Activated T-helper 2 cell treated with anti-CD3 and anti-CD28 coated beads, Interferon-gamma antibody, Interleukin-2, Interleukin-4, amounts not matched to agents 10 μg/mL and 5 μg/mL and 100 μg/mL, durations not matched to agents 14 hours and 24 hours and 36 hours (primary cell): ENCODE results near the gene ARL4A. TPM values are rescaled to one million over a fixed set of nuclear protein-coding genes. Genes with fewer than 3 reads are reported as not detected.
"Not testable (repeated sequence)": the region's sequence is repeated elsewhere in the genome, so short reads cannot be mapped to it uniquely, and the experiment has no call there.

ENCODE experiments used
- DNase-seq: peaks from one replicate; pipeline ENCODE4 v3.0.0; 2021; ENCODE audit warnings: low spot score
- H3K27ac Mint-ChIP-seq: one replicate; pipeline ENCODE4 v1.8.0; 2021; ENCODE audit warnings: mixed read lengths
- H3K27me3 Mint-ChIP-seq: one replicate; pipeline ENCODE4 v1.8.0; 2021; ENCODE audit warnings: low read depth, mixed read lengths
- H3K36me3 Mint-ChIP-seq: one replicate; pipeline ENCODE4 v1.8.0; 2021; ENCODE audit warnings: low read depth, mixed read lengths
- H3K4me1 Mint-ChIP-seq: one replicate; pipeline ENCODE4 v1.8.0; 2021; ENCODE audit warnings: low read depth, mixed read lengths
- H3K4me3 Mint-ChIP-seq: one replicate; pipeline ENCODE4 v1.8.0; 2021; ENCODE audit warnings: low read depth, mild to moderate bottlenecking, moderate library complexity, mixed read lengths
- H3K9me3 Mint-ChIP-seq: one replicate; pipeline ENCODE4 v1.8.0; 2021; ENCODE audit warnings: mixed read lengths
- intact Hi-C: fragments of 100-400 bp; cut with micrococcal nuclease; formaldehyde crosslinking; loops from one replicate; pipeline ENCODE4 v1.15.1; 2023
- total RNA-seq: library from RNA; stranded (reverse); gene quantifications from 2 replicates; pipeline ENCODE4 v1.2.3, GENCODE V29; 2022

The ARL4A gene
- total RNA-seq, result 13.8 and 14.8 TPM in 2 replicates

- peak; percentile 89 for DNase-seq
- H3K9me3 Mint-ChIP-seq, result no peaks in the 10 kb centered on the region
- H3K27ac Mint-ChIP-seq, result peak within 1 kb of the TSS; percentile 98
- peak within 1 kb of the TSS; percentile 94 for H3K4me3 Mint-ChIP-seq
- peaks cover 16% of the 10 kb centered on the region for H3K36me3 Mint-ChIP-seq
- intact Hi-C loops, result loop anchor here (2.0 to 10.0 kb wide), 7 partner anchors 28 to 575 kb away; no protein-coding TSS in a partner anchor
- H3K27me3 Mint-ChIP-seq, result peaks cover 5% of the 10 kb centered on the region
- H3K4me1 Mint-ChIP-seq, result peaks cover 33% of the 10 kb centered on the region
Observed at GRCh38 chr7:12686891-12687717, at the start of gene ARL4A. Gene ARL4A (plus strand): TSS chr7:12687633. CDS start chr7:12688255, 622 bp downstream.

GRCh38 chr7:12637819-12638592 lies 49.4 kb upstream of the ARL4A start:
- Mint-ChIP-seq H3K27ac (no peak overlapping the region), H3K4me1 (peaks cover 23% of the 10 kb centered on the region), H3K27me3 (peaks cover 6% of the 10 kb centered on the region), H3K36me3 (no peaks in the 10 kb centered on the region), H3K4me3 (peak overlapping the region; percentile 46), H3K9me3 (no peaks in the 10 kb centered on the region)
- DNase-seq, result no peak
- intact Hi-C loops, result loop anchor here (1.0 to 2.0 kb wide), 2 partner anchors 49 to 625 kb away; partner anchors contain the start of gene ARL4A

GRCh38 chr7:12638851-12639456 lies 48.5 kb upstream of the ARL4A start:
- DNase-seq, result no peak
- H3K4me3 Mint-ChIP-seq, result no peak overlapping the region
- H3K27ac Mint-ChIP-seq, result no peak overlapping the region
- H3K36me3 Mint-ChIP-seq, result no peaks in the 10 kb centered on the region
- H3K27me3 Mint-ChIP-seq, result peaks cover 4% of the 10 kb centered on the region
- intact Hi-C loops, result loop anchor here (1.0 to 2.0 kb wide), 2 partner anchors 48 to 624 kb away; partner anchors contain the start of gene ARL4A
- H3K4me1 Mint-ChIP-seq, result peaks cover 19% of the 10 kb centered on the region
- H3K9me3 Mint-ChIP-seq, result no peaks in the 10 kb centered on the region

GRCh38 chr7:12640299-12641096 lies 46.9 kb upstream of the ARL4A start:
- Mint-ChIP-seq H3K4me3 (no peak overlapping the region), H3K27ac (no peak overlapping the region)

GRCh38 chr7:12641196-12641595 lies 46.2 kb upstream of the ARL4A start:
- H3K4me3 Mint-ChIP-seq, result no peak overlapping the region
- intact Hi-C loops, result no loop called here
- peaks cover 12% of the 10 kb centered on the region for H3K4me1 Mint-ChIP-seq
- H3K27ac Mint-ChIP-seq, result no peak overlapping the region
- DNase-seq, result no peak
- H3K9me3 Mint-ChIP-seq, result no peaks in the 10 kb centered on the region
- H3K36me3 Mint-ChIP-seq, result no peaks in the 10 kb centered on the region
- peaks cover 4% of the 10 kb centered on the region for H3K27me3 Mint-ChIP-seq

More at GRCh38 chr7:12640299-12641096, 46.9 kb upstream of the ARL4A start:
- Mint-ChIP-seq H3K27me3 (peaks cover 4% of the 10 kb centered on the region), H3K36me3 (no peaks in the 10 kb centered on the region), H3K4me1 (peaks cover 19% of the 10 kb centered on the region), H3K9me3 (no peaks in the 10 kb centered on the region)
- intact Hi-C loops, result no loop called here
- DNase-seq, result no peak

- H3K9me3 Mint-ChIP-seq, result no peaks in the 10 kb centered on the region
- intact Hi-C loops, result no loop called here
- peaks cover 4% of the 10 kb centered on the region for H3K27me3 Mint-ChIP-seq
- H3K4me1 Mint-ChIP-seq, result peaks cover 7% of the 10 kb centered on the region
- H3K4me3 Mint-ChIP-seq, result no peak overlapping the region
- no peak overlapping the region for H3K27ac Mint-ChIP-seq
- H3K36me3 Mint-ChIP-seq, result no peaks in the 10 kb centered on the region
- no peak for DNase-seq
Observed at GRCh38 chr7:12642508-12642907, 44.9 kb upstream of the ARL4A start.

GRCh38 chr7:12643001-12643643 lies 44.3 kb upstream of the ARL4A start:
- no peak overlapping the region for H3K27ac Mint-ChIP-seq
- intact Hi-C loops, result no loop called here
- DNase-seq, result no peak
- H3K4me3 Mint-ChIP-seq, result no peak overlapping the region
- peaks cover 3% of the 10 kb centered on the region for H3K4me1 Mint-ChIP-seq
- peaks cover 4% of the 10 kb centered on the region for H3K27me3 Mint-ChIP-seq
- no peaks in the 10 kb centered on the region for H3K36me3 Mint-ChIP-seq
- no peaks in the 10 kb centered on the region for H3K9me3 Mint-ChIP-seq

- Mint-ChIP-seq H3K9me3 (no peaks in the 10 kb centered on the region), H3K27me3 (peaks cover 4% of the 10 kb centered on the region), H3K36me3 (no peaks in the 10 kb centered on the region), H3K4me1 (peaks cover 2% of the 10 kb centered on the region), H3K4me3 (no peak overlapping the region), H3K27ac (no peak overlapping the region)
- no peak for DNase-seq
- intact Hi-C loops, result no loop called here
Observed at GRCh38 chr7:12643644-12644043, 43.8 kb upstream of the ARL4A start.

- H3K4me1 Mint-ChIP-seq, H3K4me3 Mint-ChIP-seq, H3K36me3 Mint-ChIP-seq, H3K27me3 Mint-ChIP-seq, DNase-seq, H3K9me3 Mint-ChIP-seq, H3K27ac Mint-ChIP-seq, intact Hi-C loops: not testable (repeated sequence)
Observed at GRCh38 chr7:12645212-12645611, 42.2 kb upstream of the ARL4A start.

GRCh38 chr7:12646139-12646538 lies 41.3 kb upstream of the ARL4A start:
- intact Hi-C loops, result no loop called here
- H3K4me1 Mint-ChIP-seq, result no peaks in the 10 kb centered on the region
- H3K9me3 Mint-ChIP-seq, result no peaks in the 10 kb centered on the region
- no peak overlapping the region for H3K27ac Mint-ChIP-seq
- H3K4me3 Mint-ChIP-seq, result no peak overlapping the region
- no peaks in the 10 kb centered on the region for H3K36me3 Mint-ChIP-seq
- H3K27me3 Mint-ChIP-seq, result no peaks in the 10 kb centered on the region
- no peak for DNase-seq

GRCh38 chr7:12647364-12648219 lies 39.8 kb upstream of the ARL4A start:
- DNase-seq, result no peak
- H3K27me3 Mint-ChIP-seq, result no peaks in the 10 kb centered on the region
- no peak overlapping the region for H3K27ac Mint-ChIP-seq
- H3K4me1 Mint-ChIP-seq, result no peaks in the 10 kb centered on the region
- intact Hi-C loops, result no loop called here
- no peak overlapping the region for H3K4me3 Mint-ChIP-seq
- H3K9me3 Mint-ChIP-seq, result no peaks in the 10 kb centered on the region
- H3K36me3 Mint-ChIP-seq, result no peaks in the 10 kb centered on the region
